Osteocyte (in vitro differentiated cells): ENCODE results near the gene NBEAL2. TPM values are rescaled to one million over a fixed set of nuclear protein-coding genes. Genes with fewer than 3 reads are reported as not detected.
A peak's percentile ranks its signal among the peaks of the same experiment; 100 is the strongest.

Experiments
- DNase-seq: peaks from one replicate; pipeline ENCODE4 v3.0.0; 2021; ENCODE audit warnings: mixed read lengths; ENCODE audit not compliant: unreplicated experiment; ENCODE audit errors: extremely low spot score
- H3K27ac Mint-ChIP-seq: one replicate; pipeline ENCODE4 v1.8.0; 2021; ENCODE audit warnings: mild to moderate bottlenecking, mixed read lengths; ENCODE audit not compliant: unreplicated experiment
- H3K27me3 Mint-ChIP-seq: one replicate; pipeline ENCODE4 v1.8.0; 2021; ENCODE audit warnings: mixed read lengths; ENCODE audit not compliant: unreplicated experiment
- H3K36me3 Mint-ChIP-seq: one replicate; pipeline ENCODE4 v1.8.0; 2021; ENCODE audit warnings: mixed read lengths; ENCODE audit not compliant: unreplicated experiment
- H3K4me1 Mint-ChIP-seq: one replicate; pipeline ENCODE4 v1.8.0; 2021; ENCODE audit warnings: mixed read lengths; ENCODE audit not compliant: unreplicated experiment
- H3K4me3 Mint-ChIP-seq: one replicate; pipeline ENCODE4 v1.8.0; 2021; ENCODE audit warnings: mild to moderate bottlenecking, moderate library complexity, mixed read lengths; ENCODE audit not compliant: unreplicated experiment
- H3K9me3 Mint-ChIP-seq: one replicate; pipeline ENCODE4 v1.8.0; 2021; ENCODE audit warnings: mixed read lengths; ENCODE audit not compliant: unreplicated experiment
- total RNA-seq: library from RNA; stranded (reverse); gene quantifications from 2 replicates; pipeline ENCODE4 v1.2.1, GENCODE V29; 2021
- TF ChIP-seq, protein P1 (sequence below): fragments of 200-600 bp; sonication (generic); IDR thresholded peaks from 2 replicates; pipeline ENCODE4 v1.5.0; 2021; ENCODE audit warnings: antibody characterized with exemption, mild to moderate bottlenecking, moderate library complexity

Gene NBEAL2
- total RNA-seq, 1 donor from 2014 or later = 21.8 TPM

DNA sequence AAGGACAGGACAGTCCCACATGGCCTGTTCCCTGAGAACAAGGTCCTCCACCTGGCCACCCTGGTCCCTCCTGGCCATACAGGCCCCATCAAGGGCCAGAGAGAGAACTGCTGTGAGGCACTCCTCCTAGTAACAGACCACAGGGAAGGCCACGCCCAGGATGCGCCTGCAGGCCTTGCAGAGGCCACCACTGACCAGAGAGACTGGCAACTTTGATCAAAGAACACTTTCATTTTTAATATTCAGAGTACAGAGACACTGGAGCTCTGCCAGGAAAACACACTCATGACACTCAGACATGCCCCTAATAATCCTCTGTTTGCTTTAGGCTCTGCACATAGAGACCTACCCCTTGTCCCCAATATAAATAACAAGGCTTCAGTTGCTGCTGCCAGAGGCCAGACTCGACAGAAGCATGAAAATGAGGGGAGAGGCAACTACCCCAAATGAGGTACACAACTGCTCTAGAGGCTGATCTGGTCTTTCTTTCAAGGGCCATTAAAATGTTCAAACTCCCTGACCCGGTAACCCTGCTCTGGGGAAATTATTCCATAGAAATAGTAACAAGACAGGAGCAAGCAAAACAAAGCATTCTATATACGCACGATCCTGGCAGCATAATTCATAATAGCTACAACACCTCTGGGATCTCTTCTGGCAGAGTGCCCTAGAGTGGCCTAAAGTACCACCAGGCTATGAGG lies 47.7 kb upstream of the NBEAL2 start:
- H3K4me3 Mint-ChIP-seq = peak overlapping the region; percentile 15
- H3K27ac Mint-ChIP-seq = peak overlapping the region; percentile 93
- peaks cover 5% of the 10 kb centered on the region for H3K36me3 Mint-ChIP-seq
- no peaks in the 10 kb centered on the region for H3K27me3 Mint-ChIP-seq
- peaks cover 77% of the 10 kb centered on the region for H3K4me1 Mint-ChIP-seq
- H3K9me3 Mint-ChIP-seq = no peaks in the 10 kb centered on the region
- TF ChIP-seq, protein P1, sequence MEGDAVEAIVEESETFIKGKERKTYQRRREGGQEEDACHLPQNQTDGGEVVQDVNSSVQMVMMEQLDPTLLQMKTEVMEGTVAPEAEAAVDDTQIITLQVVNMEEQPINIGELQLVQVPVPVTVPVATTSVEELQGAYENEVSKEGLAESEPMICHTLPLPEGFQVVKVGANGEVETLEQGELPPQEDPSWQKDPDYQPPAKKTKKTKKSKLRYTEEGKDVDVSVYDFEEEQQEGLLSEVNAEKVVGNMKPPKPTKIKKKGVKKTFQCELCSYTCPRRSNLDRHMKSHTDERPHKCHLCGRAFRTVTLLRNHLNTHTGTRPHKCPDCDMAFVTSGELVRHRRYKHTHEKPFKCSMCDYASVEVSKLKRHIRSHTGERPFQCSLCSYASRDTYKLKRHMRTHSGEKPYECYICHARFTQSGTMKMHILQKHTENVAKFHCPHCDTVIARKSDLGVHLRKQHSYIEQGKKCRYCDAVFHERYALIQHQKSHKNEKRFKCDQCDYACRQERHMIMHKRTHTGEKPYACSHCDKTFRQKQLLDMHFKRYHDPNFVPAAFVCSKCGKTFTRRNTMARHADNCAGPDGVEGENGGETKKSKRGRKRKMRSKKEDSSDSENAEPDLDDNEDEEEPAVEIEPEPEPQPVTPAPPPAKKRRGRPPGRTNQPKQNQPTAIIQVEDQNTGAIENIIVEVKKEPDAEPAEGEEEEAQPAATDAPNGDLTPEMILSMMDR = no peak
- DNase-seq = no peak

DNA sequence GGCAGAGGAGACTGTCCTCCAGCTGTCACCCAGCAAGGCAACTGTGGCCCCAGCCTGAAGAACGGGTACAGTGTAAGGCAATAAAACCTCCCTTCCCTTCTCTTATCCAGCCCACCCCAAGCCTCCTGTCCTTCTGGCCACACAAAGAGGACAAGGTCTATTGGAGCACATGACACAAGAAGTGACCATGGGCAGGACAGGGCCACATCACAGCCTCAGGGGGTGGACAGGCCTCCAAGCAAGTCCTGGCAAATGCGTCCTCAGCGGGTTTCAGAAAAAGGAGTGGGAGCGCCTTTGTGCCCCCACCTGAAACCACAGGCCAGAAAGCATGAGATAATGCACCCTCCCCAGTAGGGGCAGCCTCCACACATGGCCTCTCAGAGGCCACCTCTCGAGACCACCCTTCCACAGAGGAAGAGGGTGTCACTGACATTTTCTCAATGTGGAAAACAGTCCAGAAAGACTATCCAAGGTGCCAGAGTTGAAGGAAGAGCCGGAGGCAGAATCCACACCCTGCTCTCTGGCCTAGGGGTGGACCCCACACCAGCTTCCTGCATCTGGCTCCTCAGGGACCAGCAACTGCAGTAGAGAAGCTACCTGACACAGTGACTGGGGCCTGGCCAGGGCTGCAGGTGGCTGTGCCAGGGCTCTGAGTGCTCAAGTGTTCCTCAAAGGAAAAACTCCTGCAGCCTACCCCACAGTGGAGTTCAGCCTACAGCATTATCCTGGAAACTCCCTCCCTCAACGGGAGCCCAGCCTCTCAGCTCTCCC lies 46.8 kb upstream of the NBEAL2 start:
- H3K36me3 Mint-ChIP-seq = peaks cover 7% of the 10 kb centered on the region
- TF ChIP-seq, protein P1 = no peak
- H3K27ac Mint-ChIP-seq = peak overlapping the region; percentile 93
- no peaks in the 10 kb centered on the region for H3K9me3 Mint-ChIP-seq
- H3K27me3 Mint-ChIP-seq = no peaks in the 10 kb centered on the region
- peaks cover 81% of the 10 kb centered on the region for H3K4me1 Mint-ChIP-seq
- no peak overlapping the region for H3K4me3 Mint-ChIP-seq
- no peak for DNase-seq

DNA sequence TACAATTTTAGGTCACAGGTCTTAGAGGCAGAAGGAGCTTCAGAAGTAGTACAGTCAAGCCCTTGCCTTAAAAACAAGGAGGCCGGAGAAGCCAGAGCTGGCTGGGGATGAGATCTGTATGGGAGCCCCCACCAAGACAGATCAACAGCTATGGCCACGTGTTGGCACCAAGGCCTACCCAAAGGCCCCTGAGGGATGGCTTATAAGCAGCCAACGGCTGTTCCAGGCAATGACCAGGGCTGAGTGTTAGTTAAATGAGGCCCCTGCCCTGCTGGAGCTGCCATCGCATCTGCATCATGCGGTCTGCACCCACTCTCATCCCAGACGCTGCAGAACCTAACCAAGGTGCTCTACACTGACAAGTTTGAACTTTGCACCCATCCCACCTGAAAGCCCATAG lies 46.2 kb upstream of the NBEAL2 start:
- Mint-ChIP-seq H3K36me3 (peaks cover 13% of the 10 kb centered on the region), H3K4me1 (peaks cover 82% of the 10 kb centered on the region), H3K27ac (no peak overlapping the region)

DNA sequence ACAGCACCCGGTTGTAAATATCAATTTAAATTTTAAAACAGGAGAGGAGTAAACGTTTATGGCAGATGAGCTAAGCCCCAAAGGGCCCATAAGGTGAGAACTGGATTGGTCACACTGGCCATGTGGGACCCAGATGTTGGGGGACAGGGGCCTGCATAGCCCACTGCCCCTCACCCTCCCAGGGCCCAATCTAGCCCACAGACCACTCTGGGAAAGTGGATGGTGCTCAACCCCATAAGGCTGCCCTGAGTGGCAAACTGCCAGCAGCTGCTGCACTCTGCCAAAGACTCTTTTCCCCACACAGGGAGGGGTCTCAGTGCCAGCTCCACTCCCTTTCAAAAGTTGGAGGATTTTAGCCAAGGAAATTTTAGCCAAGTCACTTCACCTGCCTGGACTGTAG lies 45.4 kb upstream of the NBEAL2 start:
- peaks cover 76% of the 10 kb centered on the region for H3K4me1 Mint-ChIP-seq
- no peak overlapping the region for H3K4me3 Mint-ChIP-seq
- peak overlapping the region; percentile 88 for H3K27ac Mint-ChIP-seq
- peaks cover 12% of the 10 kb centered on the region for H3K36me3 Mint-ChIP-seq
- no peaks in the 10 kb centered on the region for H3K9me3 Mint-ChIP-seq
- H3K27me3 Mint-ChIP-seq = no peaks in the 10 kb centered on the region
- TF ChIP-seq, protein P1 = no peak
- no peak for DNase-seq

More for the DNA sequence above, 46.2 kb upstream of the NBEAL2 start:
- Mint-ChIP-seq H3K4me3 (no peak overlapping the region), H3K9me3 (no peaks in the 10 kb centered on the region), H3K27me3 (no peaks in the 10 kb centered on the region)
- DNase-seq = no peak
- TF ChIP-seq, protein P1 = no peak

DNA sequence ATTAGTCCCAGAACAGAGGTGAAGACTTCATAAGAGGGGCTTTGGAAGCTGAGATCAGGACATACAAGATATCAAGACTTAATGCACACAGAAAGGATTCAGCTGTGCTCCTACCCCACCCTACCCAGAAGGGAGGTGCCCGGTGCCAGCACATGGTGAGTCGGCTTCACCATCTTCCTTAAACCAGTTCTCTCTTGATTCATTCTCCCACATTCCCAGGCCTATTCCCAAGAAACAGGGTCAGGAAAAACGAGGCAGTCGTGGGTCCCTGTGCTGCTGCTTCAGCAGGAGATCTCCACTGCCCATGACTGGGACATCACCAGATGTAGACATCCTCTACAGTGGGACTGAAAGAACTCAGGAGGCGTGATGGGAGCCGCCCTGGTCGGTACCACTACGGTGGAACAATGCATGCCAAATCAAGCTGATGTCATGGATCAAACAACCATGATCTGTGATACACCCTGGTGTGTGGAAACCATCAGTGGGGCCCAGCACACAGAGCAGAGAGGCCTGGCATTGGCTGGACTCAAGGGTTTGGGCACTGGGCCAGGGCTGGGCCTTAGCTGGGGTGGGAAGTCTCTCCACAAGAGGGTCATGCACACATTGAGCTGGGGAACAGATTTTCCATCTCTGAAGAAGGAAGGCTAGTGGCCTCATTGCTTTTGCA lies 44.8 kb upstream of the NBEAL2 start:
- Mint-ChIP-seq H3K4me3 (no peak overlapping the region), H3K9me3 (no peaks in the 10 kb centered on the region), H3K27ac (peak overlapping the region; percentile 88), H3K27me3 (no peaks in the 10 kb centered on the region), H3K4me1 (peaks cover 71% of the 10 kb centered on the region), H3K36me3 (peaks cover 14% of the 10 kb centered on the region)
- TF ChIP-seq, protein P1 = no peak
- DNase-seq = no peak
